IMR-90 (cell line): ENCODE data around the gene ACTL9. TPM values are rescaled to one million over a fixed set of nuclear protein-coding genes. Genes with fewer than 3 reads are reported as not detected.

ENCODE experiments used
- ATAC-seq: fragments of 200-7000 bp; cut with Tn5 transposase; 2 replicates; pipeline ENCODE4 v1.9.1; 2020; ENCODE audit warnings: low read depth, mild to moderate bottlenecking, moderate library complexity
- BruUV-seq: library from RNA; stranded (reverse); fragments of 400-500 nt; replicated peaks from 2 replicates; lab custom pipeline; 2021; lab: Mats Ljungman, UMichigan
- CTCF ChIA-PET: fragments of 300-600 bp; formaldehyde crosslinking; extraction: SDS; loops from one replicate; lab custom pipeline; 2021; ENCODE audit warnings: antibody characterized with exemption; lab: Yijun Ruan, JAX
- POLR2A ChIA-PET: fragments of 300-600 bp; sonication (Branson Sonifier 250); formaldehyde crosslinking; loops from one replicate; lab custom pipeline; 2022; ENCODE audit warnings: antibody characterized with exemption; ENCODE audit not compliant: unreplicated experiment; lab: Charles Lee
- DNase-seq: peaks from one replicate; pipeline ENCODE4 v3.0.0; 2013
- H2AFZ ChIP-seq: replicated peaks from 2 replicates; pipeline ENCODE3; 2013; ENCODE audit warnings: low read length, mild to moderate bottlenecking; ENCODE audit not compliant: poor library complexity
- H2AK5ac ChIP-seq: 2 replicates; pipeline ENCODE4 v1.6.1; 2013; ENCODE audit warnings: low read depth, low read length, inconsistent platforms
- H2AK9ac ChIP-seq: replicated peaks from 2 replicates; pipeline ENCODE3; 2013; ENCODE audit warnings: mild to moderate bottlenecking, low read depth, low read length, moderate library complexity; ENCODE audit not compliant: poor library complexity
- H2BK120ac ChIP-seq: 2 replicates; pipeline ENCODE4 v1.6.1; 2013; ENCODE audit warnings: low read depth, low read length, inconsistent platforms
- H2BK15ac ChIP-seq: 3 replicates; pipeline ENCODE4 v1.6.1; 2013; ENCODE audit warnings: low read depth, low read length, inconsistent platforms
- H2BK20ac ChIP-seq: 2 replicates; pipeline ENCODE4 v1.6.1; 2013; ENCODE audit warnings: low read depth, mild to moderate bottlenecking, inconsistent platforms, low read length, moderate library complexity
- H2BK5ac ChIP-seq: 2 replicates; pipeline ENCODE4 v1.6.1; 2013; ENCODE audit warnings: mild to moderate bottlenecking, low read depth, low read length, inconsistent platforms; ENCODE audit not compliant: poor library complexity, severe bottlenecking
- H3K14ac ChIP-seq: replicated peaks from 2 replicates; pipeline ENCODE4 v1.6.1; 2013; ENCODE audit warnings: low read depth, low read length, inconsistent platforms
- H3K18ac ChIP-seq: 2 replicates; pipeline ENCODE4 v1.6.1; 2013; ENCODE audit warnings: low read depth, low read length, control low read depth
- H3K23ac ChIP-seq: 2 replicates; pipeline ENCODE4 v1.6.1; 2013; ENCODE audit warnings: low read depth, low read length, inconsistent platforms
- H3K27ac ChIP-seq: 2 replicates; pipeline ENCODE4 v1.5.1; 2013; ENCODE audit warnings: mild to moderate bottlenecking, control low read depth, low read length; ENCODE audit not compliant: insufficient read depth
- H3K27me3 ChIP-seq: 2 replicates; pipeline ENCODE4 v1.6.1; 2013; ENCODE audit warnings: low read length; ENCODE audit not compliant: control insufficient read depth, insufficient read depth
- H3K36me3 ChIP-seq: 2 replicates; pipeline ENCODE4 v1.6.1; 2013; ENCODE audit warnings: low read length, mixed read lengths; ENCODE audit not compliant: control insufficient read depth, insufficient read depth
- H3K4ac ChIP-seq: 2 replicates; pipeline ENCODE4 v1.6.1; 2013; ENCODE audit warnings: low read depth, low read length, inconsistent platforms
- H3K4me1 ChIP-seq: 2 replicates; pipeline ENCODE4 v1.6.1; 2013; ENCODE audit warnings: low read length, mixed read lengths; ENCODE audit not compliant: control insufficient read depth, insufficient read depth
- H3K4me2 ChIP-seq: 2 replicates; pipeline ENCODE4 v1.6.1; 2013; ENCODE audit warnings: low read depth, mild to moderate bottlenecking, control low read depth, low read length, moderate library complexity
- H3K4me3 ChIP-seq: 2 replicates; pipeline ENCODE4 v1.5.1; 2013; ENCODE audit warnings: low read depth, mild to moderate bottlenecking, control low read depth, low read length, moderate library complexity; ENCODE audit not compliant: insufficient read depth
- H3K56ac ChIP-seq: 2 replicates; pipeline ENCODE4 v1.6.1; 2013; ENCODE audit warnings: low read length, inconsistent platforms; ENCODE audit not compliant: insufficient read depth; ENCODE audit errors: extremely low read depth
- H3K79me1 ChIP-seq, 2 experiments: 2 replicates each; pipeline ENCODE4 v1.6.1; 2013; ENCODE audit warnings: low read length in 2 of 2, inconsistent platforms in 1 of 2, low read depth in 1 of 2
- H3K9ac ChIP-seq: 2 replicates; pipeline ENCODE4 v1.6.1; 2013; ENCODE audit warnings: low read depth, low read length, control low read depth
- H3K9me1 ChIP-seq: 2 replicates; pipeline ENCODE4 v1.6.1; 2013; ENCODE audit warnings: low read length, inconsistent platforms; ENCODE audit not compliant: insufficient read depth
- H3K9me3 ChIP-seq: 2 replicates; pipeline ENCODE4 v1.6.1; 2013; ENCODE audit warnings: low read length; ENCODE audit not compliant: control insufficient read depth, insufficient read depth
- H4K20me1 ChIP-seq: 2 replicates; pipeline ENCODE4 v1.6.1; 2013; ENCODE audit warnings: low read length, inconsistent platforms; ENCODE audit not compliant: insufficient read depth
- H4K5ac ChIP-seq: 2 replicates; pipeline ENCODE4 v1.6.1; 2013; ENCODE audit warnings: mild to moderate bottlenecking, low read depth, low read length, control low read depth
- H4K8ac ChIP-seq, 2 experiments: 2 replicates each; pipeline ENCODE4 v1.6.1; 2013; ENCODE audit warnings: low read depth in 2 of 2, low read length in 2 of 2, control low read depth in 1 of 2, inconsistent platforms in 1 of 2
- H4K91ac ChIP-seq: 2 replicates; pipeline ENCODE4 v1.6.1; 2013; ENCODE audit warnings: low read depth, low read length, inconsistent platforms; ENCODE audit not compliant: insufficient read depth
- BHLHE40 ChIP-seq: fragments of 150-350 bp; IDR thresholded peaks from 2 replicates; pipeline ENCODE4 v1.6.1; 2016; ENCODE audit warnings: mild to moderate bottlenecking, low read depth, low read length
- CHD1 ChIP-seq: IDR thresholded peaks from 2 replicates; pipeline ENCODE4 v1.6.1; 2012; ENCODE audit warnings: low read depth, low read length, improper control_type of control experiment
- FOS ChIP-seq: fragments of 150-350 bp; IDR thresholded peaks from 2 replicates; pipeline ENCODE4 v1.6.1; 2016; ENCODE audit warnings: low read depth, low read length
- MAFK ChIP-seq: IDR thresholded peaks from 2 replicates; pipeline ENCODE4 v1.6.1; 2012; ENCODE audit warnings: low read depth, low read length, improper control_type of control experiment
- MXI1 ChIP-seq: IDR thresholded peaks from 2 replicates; pipeline ENCODE4 v1.6.1; 2012; ENCODE audit warnings: low read depth, mild to moderate bottlenecking, low read length, moderate library complexity, borderline replicate concordance
- NFE2L2 ChIP-seq: fragments of 150-350 bp; IDR thresholded peaks from 2 replicates; pipeline ENCODE4 v1.6.1; 2016; ENCODE audit warnings: low read depth, mild to moderate bottlenecking, low read length
- POLR2A ChIP-seq: IDR thresholded peaks from 2 replicates; pipeline ENCODE4 v1.6.1; 2012; ENCODE audit warnings: mild to moderate bottlenecking, low read depth, low read length
- RAD21 ChIP-seq: IDR thresholded peaks from 2 replicates; pipeline ENCODE4 v1.6.1; 2012; ENCODE audit warnings: low read length, improper control_type of control experiment
- RCOR1 ChIP-seq: IDR thresholded peaks from 2 replicates; pipeline ENCODE4 v1.6.1; 2012; ENCODE audit warnings: mild to moderate bottlenecking, low read length, improper control_type of control experiment; ENCODE audit not compliant: insufficient replicate concordance
- RFX5 ChIP-seq: IDR thresholded peaks from 2 replicates; pipeline ENCODE4 v1.8.0; 2012; ENCODE audit warnings: low read depth, mild to moderate bottlenecking, low read length, moderate library complexity
- SMC3 ChIP-seq: fragments of 150-350 bp; IDR thresholded peaks from 2 replicates; pipeline ENCODE4 v1.6.1; 2016; ENCODE audit warnings: low read depth, mild to moderate bottlenecking, antibody characterized with exemption, low read length, moderate library complexity
- WGBS, 2 experiments: methylation state at CpG; one replicate each; pipeline versions ENCODE4 v1.1.5 to v1.1.7; 2013; ENCODE audit warnings: missing lambda C conversion rate in 2 of 2; ENCODE audit not compliant: insufficient read length in 1 of 2; ENCODE audit errors: extremely low coverage in 2 of 2; 5-methylcytosine and 5-hydroxymethylcytosine counted together
- dilution Hi-C: fragments of 300-500 bp; cut with HindIII; formaldehyde crosslinking; loops from one replicate; pipeline ENCODE4 v1.14.3; 2018; ENCODE audit warnings: low sequenced_read_pairs; ENCODE audit not compliant: unreplicated experiment
- in situ Hi-C: fragments of 300-500 bp; cut with MboI; formaldehyde crosslinking; loops from 3 replicates; pipeline ENCODE4 v1.14.3; 2019; ENCODE audit warnings: low sequenced_read_pairs, inconsistent platforms, mixed read lengths
- intact Hi-C: fragments of 100-400 bp; cut with micrococcal nuclease; formaldehyde crosslinking; loops from 2 replicates; pipeline ENCODE4 v1.10.0; 2022
- polyA plus RNA-seq, 3 experiments: library from polyadenylated mRNA; depleted of rRNA; stranded (reverse); fragments of >200 nt; gene quantifications; 2 replicates each; pipeline ENCODE4 v1.2.3, GENCODE V29; 2012; ENCODE audit warnings: low replicate concordance in 1 of 3
- total RNA-seq: library from RNA; depleted of rRNA; stranded (reverse); fragments of >200 nt; gene quantifications from 2 replicates; pipeline ENCODE4 v1.2.3, GENCODE V29; 2012
- TF ChIP-seq, protein P1 (sequence below): conservative IDR thresholded peaks from 2 replicates; pipeline ENCODE4 v1.5.1; 2012; ENCODE audit warnings: mild to moderate bottlenecking, low read depth, low read length, improper control_type of control experiment
- TF ChIP-seq, protein P2 (sequence below): fragments of 150-350 bp; IDR thresholded peaks from 2 replicates; pipeline ENCODE4 v1.6.1; 2016; ENCODE audit warnings: low read depth, mild to moderate bottlenecking, low read length, moderate library complexity, borderline replicate concordance
- TF ChIP-seq, protein P3 (sequence below): fragments of 150-350 bp; IDR thresholded peaks from 2 replicates; pipeline ENCODE4 v1.6.1; 2017; ENCODE audit warnings: mild to moderate bottlenecking, antibody characterized with exemption, low read length, low read depth

The ACTL9 gene
- total and polyA plus RNA-seq, 2 of the 4 experiments (the other 2 are of a cell fraction): not detected

DNA sequence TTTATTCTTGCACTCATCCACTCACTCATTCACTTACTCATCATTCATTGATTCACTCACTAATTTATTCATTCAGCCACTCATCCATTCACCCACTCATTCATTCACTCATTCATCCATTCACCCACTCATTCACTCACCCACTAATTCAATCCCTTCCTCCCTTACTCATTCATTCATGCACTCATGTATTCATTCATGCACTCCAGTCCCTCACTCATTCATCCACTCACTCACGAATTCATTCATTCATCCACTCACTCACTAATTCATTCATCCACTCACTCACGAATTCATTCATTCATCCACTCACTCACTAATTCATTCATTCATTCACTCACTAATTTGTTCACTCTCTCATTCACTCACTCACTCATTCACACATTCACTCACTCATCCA is 16.1 kb downstream of the ACTL9 start:
- ChIA-PET POLR2A (no interaction called here), CTCF (no interaction called here)
- Histone ChIP-seq H3K4me3 (no peak overlapping the region), H4K5ac (no peak overlapping the region), H3K27me3 (no peaks in the 10 kb centered on the region), H3K9ac (no peak overlapping the region), H2BK15ac (no peak overlapping the region), H3K23ac (no peak overlapping the region), H2AK9ac (no peak overlapping the region), H3K4me2 (no peak overlapping the region), H3K36me3 (no peaks in the 10 kb centered on the region), H3K14ac (no peak overlapping the region), H3K18ac (no peak overlapping the region), H4K20me1 (no peaks in the 10 kb centered on the region), H3K9me1 (no peaks in the 10 kb centered on the region), H3K56ac (no peak overlapping the region), H3K4ac (no peak overlapping the region), H4K91ac (no peak overlapping the region), H2AK5ac (no peak overlapping the region), H2BK120ac (no peak overlapping the region), H2BK20ac (no peak overlapping the region), H2BK5ac (no peak overlapping the region), H3K4me1 (no peaks in the 10 kb centered on the region), H3K27ac (no peak overlapping the region), H2AFZ (no peak overlapping the region), H3K9me3 (peaks cover 22% of the 10 kb centered on the region), H4K8ac (no peak overlapping the region), H3K79me1 (no peaks in the 10 kb centered on the region)
- DNase-seq (no peak), ATAC-seq (no peak)
- no TSS peak for BruUV-seq
- dilution Hi-C loops (no loop called here), in situ Hi-C loops (no loop called here), intact Hi-C loops (no loop called here)
- WGBS, 2 experiments: 6% methylated on average over 2 of the region's 2 CpGs; no CpG with 5 or more reads in 1 of the 2 experiments
- TF ChIP-seq POLR2A: no peak
- TF ChIP-seq, protein P1, sequence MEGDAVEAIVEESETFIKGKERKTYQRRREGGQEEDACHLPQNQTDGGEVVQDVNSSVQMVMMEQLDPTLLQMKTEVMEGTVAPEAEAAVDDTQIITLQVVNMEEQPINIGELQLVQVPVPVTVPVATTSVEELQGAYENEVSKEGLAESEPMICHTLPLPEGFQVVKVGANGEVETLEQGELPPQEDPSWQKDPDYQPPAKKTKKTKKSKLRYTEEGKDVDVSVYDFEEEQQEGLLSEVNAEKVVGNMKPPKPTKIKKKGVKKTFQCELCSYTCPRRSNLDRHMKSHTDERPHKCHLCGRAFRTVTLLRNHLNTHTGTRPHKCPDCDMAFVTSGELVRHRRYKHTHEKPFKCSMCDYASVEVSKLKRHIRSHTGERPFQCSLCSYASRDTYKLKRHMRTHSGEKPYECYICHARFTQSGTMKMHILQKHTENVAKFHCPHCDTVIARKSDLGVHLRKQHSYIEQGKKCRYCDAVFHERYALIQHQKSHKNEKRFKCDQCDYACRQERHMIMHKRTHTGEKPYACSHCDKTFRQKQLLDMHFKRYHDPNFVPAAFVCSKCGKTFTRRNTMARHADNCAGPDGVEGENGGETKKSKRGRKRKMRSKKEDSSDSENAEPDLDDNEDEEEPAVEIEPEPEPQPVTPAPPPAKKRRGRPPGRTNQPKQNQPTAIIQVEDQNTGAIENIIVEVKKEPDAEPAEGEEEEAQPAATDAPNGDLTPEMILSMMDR: no peak
- TF ChIP-seq, protein P2, sequence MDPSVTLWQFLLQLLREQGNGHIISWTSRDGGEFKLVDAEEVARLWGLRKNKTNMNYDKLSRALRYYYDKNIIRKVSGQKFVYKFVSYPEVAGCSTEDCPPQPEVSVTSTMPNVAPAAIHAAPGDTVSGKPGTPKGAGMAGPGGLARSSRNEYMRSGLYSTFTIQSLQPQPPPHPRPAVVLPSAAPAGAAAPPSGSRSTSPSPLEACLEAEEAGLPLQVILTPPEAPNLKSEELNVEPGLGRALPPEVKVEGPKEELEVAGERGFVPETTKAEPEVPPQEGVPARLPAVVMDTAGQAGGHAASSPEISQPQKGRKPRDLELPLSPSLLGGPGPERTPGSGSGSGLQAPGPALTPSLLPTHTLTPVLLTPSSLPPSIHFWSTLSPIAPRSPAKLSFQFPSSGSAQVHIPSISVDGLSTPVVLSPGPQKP: no peak
- no peak for TF ChIP-seq FOS
- TF ChIP-seq SMC3: no peak
- TF ChIP-seq RAD21: no peak
- TF ChIP-seq RCOR1: no peak
- TF ChIP-seq MAFK: no peak
- no peak for TF ChIP-seq NFE2L2
- TF ChIP-seq, protein P3, sequence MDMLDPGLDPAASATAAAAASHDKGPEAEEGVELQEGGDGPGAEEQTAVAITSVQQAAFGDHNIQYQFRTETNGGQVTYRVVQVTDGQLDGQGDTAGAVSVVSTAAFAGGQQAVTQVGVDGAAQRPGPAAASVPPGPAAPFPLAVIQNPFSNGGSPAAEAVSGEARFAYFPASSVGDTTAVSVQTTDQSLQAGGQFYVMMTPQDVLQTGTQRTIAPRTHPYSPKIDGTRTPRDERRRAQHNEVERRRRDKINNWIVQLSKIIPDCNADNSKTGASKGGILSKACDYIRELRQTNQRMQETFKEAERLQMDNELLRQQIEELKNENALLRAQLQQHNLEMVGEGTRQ: no peak
- no peak for TF ChIP-seq RFX5
- no peak for TF ChIP-seq MXI1
- no peak for TF ChIP-seq CHD1
- no peak for TF ChIP-seq BHLHE40
